NAMALWA (cell line): ENCODE data around the gene PRR29.

Source experiments
- DNase-seq: peaks from one replicate; pipeline ENCODE4 v3.0.0-alpha.2; 2015; ENCODE audit warnings: low spot score

Gene PRR29

DNA sequence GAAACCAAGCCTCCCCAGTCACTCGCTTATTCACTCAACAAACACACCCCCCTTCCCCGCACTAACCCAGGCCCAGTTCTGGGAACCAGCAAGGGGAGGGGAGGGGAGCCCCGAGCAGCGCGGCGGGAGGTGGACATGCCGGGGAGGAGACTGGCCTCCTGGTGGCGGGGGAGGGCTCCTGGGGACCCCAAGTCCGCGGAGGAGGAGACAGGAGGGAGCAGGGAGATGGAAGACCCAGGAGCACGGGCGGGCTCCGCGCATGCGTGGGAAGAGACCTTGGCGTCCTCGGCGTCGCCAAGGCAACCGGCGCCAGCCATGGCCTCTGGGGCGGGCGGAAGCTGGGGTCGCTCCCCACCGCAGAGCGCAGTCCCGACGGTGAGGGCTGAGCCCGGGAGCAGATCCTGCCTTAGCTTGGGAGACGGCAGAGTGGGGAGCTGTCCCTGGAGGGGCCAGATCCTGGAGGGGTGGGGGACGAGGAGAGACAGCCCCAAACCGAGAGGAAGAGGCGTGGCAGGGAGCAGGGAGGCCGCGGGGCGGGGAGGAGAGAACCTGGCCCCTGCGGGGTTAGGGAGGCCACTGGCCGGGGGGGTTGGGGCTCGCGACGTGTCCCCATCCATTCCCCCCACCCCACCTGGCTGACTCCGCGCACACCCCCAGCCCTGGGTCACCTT is at the start of gene PRR29:
Gene PRR29, plus strand, starts transcription at position 302 of the 671 bp plus-strand sequence. Its CDS starts 14 bp downstream, at position 316.
- DNase-seq: peak; percentile 73

- no peak for DNase-seq
These were observed 49.6 kb upstream of the PRR29 start for GRCh38 chr17:63948521-63948920.

GRCh38 chr17:63949576-63950250 is 48.4 kb upstream of the PRR29 start:
- DNase-seq: no peak

DNA sequence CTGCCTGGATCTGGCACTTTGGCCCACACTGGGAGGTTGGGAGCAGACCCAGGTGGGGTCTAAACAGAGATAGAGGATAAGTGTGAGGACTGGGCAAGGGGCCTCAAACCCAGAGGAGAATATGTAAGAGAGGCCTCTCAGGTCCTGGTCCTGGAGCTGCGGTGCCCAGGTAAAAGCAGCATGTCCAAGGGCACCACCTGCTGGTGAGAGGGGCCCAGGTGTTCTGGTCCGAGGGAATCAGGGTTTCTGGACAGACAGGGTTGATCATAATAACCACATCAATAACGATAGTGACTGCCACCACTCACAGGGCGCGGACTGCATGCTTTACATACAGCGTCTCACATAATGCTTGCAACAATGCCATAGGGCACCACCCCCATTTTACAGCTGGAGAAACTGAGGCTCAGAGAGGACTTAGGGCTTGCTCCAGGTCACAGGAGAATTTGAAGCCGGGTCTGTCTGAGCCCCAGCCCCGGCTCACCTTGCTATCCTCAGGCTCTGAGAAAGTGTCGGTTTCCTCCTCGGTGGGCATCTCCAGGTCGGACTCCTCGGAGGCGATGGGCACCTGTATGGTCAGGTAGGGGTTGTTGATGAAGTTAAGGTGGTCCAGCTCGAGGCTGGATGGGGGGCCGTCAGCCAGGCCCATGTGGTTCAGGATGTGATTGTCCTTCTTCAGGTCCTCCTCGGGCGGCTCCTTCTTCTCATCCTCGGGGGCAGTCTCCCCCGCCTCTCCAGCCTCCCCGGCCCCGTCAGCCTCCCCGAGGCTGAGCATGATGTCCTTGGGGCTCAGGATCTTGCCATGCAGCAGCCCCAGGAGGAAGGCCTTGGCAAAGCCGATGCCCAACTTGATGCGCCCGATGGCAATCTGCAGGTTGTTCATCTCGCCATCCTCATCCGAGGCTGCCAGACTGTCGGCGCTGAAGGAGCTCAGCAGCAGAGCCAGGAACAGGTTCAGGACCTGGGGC is 46.9 kb upstream of the PRR29 start:
- peak; percentile 54 for DNase-seq

DNA sequence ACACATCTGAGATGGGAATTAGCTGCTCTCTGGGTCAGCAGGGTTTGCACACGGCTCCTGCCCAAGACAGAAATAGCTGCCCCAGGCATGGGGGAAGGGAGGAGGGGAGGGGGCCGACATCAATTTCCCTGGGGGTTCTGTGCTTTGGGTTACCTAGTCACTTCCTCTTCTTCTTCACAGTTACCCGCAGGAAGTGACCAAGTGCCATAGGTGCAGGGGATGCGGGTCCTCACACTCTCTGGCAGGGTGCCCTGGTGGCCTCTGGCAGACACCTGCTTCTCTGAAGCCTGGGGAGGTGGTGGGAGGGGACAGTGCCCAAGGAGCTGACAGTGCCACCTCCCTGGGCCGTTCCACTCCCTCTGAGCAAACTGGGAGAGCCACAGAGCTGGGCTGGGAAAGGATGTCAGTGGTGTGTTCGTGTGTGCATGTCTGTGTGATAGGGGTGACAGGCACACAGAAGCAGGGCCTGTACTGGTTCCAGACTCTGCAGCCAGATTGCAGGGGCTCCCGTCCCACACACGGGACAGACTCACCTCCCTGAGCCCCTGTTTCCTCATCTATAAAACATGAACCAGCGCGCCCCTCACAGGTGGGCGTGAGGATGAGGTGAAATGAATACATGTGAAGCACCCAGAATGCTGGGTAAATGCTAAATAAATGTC is 43.6 kb upstream of the PRR29 start:
- DNase-seq: peak; percentile 85

GRCh38 chr17:63955232-63955631 is 42.9 kb upstream of the PRR29 start:
- DNase-seq: no peak

GRCh38 chr17:63955791-63956190 is 42.4 kb upstream of the PRR29 start:
- no peak for DNase-seq

DNA sequence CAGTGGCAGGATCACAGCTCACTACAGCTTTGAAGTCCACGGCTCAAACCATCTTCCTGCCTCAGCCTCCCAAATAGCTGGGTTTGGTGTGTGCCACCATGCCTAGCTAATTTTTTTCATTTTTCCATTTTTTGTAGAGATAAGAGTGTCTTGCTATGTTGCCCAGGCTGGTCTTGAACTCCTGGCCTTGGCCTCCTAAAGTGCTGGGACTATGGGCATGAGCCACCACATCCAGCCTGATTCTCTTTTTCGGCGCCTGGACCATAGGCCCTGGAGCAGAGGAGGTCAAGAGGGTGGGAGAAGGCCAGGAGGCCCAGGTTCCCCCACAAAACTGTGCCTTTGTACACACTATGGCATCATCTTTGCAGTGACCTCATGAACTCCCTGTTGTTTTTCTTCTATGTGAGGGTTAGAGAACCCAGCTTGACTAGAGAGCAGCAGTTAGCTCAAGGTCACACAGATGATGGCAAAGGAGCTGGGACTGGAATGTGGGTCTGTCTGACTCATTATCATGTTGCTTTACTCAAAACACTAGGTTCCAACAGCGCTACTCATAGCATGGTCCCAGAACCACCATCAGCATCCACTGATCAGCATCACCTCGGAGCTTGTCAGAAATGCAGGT is 41.7 kb upstream of the PRR29 start:
- DNase-seq: no peak

DNA sequence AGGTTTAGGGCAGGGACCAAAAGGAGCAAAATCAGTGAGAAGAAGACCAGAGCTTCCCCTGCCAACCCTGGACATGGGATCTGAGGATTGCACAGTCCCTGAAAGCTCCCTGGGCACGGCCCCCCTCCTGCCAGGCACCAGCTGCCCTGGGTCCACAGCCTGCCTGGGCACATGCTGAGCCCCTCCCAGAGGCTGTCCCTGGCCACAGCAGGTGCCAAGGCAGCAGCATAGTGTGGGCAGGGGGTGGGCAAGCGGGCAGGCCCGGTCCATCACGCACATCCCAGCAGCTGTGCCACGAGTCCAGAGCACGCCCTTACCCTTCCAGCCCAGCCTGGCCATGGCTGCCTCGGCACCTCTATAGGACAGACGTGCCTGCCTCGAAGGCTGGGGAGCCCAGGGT is 38.1 kb upstream of the PRR29 start:
- no peak for DNase-seq

- no peak for DNase-seq
These were observed 37.7 kb upstream of the PRR29 start for GRCh38 chr17:63960430-63960829.

DNA sequence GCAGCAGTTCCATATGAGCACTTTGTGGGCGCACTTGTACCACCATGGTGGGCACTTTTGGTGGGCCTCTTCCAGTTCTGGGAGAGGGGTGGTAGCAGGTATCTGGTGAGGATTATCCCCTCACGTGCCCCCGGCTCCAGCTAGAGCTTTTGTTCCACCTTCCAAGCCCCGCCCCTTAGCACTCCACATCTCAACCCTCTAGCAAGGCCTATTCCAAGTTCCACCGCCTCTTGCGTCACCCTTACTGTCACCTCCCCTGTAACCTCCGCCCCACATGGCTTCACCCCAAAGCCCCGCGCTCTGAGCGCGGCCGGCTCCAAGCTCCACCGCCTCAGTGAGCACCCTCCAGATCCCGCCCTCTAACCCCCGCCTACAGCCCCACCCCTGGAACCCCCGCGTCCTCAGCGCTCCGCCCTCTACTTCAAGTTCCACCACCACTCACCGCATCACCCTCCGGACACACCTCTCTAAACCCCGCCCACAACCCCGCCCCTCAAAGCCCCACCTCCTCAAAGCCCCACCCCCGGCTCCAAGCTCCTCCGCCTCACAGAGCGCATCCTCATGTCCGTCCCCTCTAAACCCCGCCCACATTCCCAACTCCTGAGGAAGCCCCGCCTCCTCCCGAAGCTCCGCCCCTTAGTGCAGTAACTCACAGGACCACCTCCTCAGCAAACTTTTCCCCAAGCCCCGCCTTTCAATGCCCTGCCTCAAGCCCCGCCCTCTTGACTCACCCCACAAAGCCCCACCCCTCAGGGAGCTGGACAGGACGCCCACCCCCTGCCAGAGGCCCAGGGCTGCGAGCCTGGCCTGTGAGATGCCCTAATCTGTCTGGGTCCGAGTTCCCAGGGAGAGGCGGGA is 36.6 kb upstream of the PRR29 start:
- peak; percentile 90 for DNase-seq

GRCh38 chr17:63962298-63962744 is 35.8 kb upstream of the PRR29 start:
- no peak for DNase-seq

DNA sequence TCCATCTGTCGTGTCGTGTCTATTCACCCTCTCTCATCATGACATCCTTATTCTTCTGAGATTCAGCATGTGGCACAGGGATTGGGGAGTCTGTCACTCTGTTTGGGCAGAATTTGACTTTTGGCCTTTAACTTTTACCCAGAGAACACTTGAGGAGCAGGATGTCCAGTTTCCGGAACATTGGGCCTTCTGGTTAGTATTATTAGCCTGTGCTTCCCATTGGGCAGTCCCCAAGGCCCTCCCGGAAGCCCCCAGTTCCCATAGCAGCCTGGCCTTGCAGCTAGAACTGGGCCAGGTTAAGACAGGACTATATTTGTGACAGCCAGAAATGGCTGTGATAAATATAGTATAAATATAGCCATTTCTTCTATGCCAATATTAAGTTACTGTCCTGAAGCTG is 35.0 kb upstream of the PRR29 start:
- no peak for DNase-seq

DNA sequence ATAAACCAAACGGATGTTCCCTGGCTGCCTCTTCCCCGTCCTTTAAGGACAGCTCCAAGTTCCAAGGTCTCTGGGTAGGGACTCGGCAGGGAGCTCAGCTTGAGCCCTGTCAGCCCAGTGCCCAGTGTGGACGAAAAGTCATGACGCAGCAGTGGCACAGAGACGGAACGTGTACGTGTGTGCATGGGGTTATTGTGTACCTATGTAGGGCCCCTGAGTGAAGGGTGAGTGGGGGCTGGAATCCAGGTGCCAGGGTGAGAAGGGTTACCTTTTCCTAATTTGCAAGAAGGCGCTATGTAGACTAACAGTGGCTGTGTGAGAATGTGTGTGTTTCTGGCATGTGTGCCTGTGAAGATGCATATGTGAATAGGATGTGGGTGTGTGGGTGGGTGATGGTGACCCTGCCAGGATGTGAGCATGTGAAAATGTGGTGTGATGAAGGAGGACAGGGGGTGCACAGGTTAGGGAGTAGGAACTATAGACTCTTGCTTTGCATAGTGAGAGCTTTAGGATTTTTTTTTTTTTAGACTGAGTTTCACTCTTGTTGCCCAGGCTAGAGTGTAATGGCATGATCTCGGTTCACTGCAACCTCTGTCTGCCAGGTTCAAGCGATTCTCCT is 31.4 kb upstream of the PRR29 start:
- no peak for DNase-seq

GRCh38 chr17:63967953-63968352 is 30.2 kb upstream of the PRR29 start:
- no peak for DNase-seq

GRCh38 chr17:63969278-63969677 is 28.9 kb upstream of the PRR29 start:
- DNase-seq: no peak

DNA sequence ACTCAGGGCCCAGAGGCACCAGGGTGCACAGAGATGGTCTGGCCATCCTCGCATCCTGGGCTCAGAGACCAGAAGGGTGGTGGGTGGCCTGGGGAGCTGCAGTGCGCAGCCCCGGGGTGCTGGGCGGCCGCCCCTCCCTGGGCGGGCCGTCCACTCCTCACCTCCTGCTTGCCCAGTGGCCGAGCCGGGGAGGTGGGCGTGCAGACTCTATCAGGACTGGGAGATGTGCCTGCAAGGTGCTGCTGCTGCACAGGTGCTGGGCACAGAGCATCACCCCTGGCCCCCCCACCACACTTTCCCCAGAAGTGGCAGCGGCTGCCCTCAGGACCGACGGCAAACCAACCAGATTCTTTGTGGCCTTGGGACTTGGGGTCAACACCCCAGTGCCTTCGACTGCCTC is 25.4 kb upstream of the PRR29 start, which contains the start of gene SCN4A:
Gene SCN4A, minus strand, starts transcription at position 123 of the 400 bp plus-strand sequence. Its CDS starts 77 bp downstream, at position 46.
- DNase-seq: no peak

- no peak for DNase-seq
These were observed 24.9 kb upstream of the PRR29 start for GRCh38 chr17:63973247-63973646.

- no peak for DNase-seq
These were observed 24.1 kb upstream of the PRR29 start for GRCh38 chr17:63973930-63974593.
